GM18867 (cell line): ENCODE data around the gene FAF1.
A peak's percentile ranks its signal among the peaks of the same experiment; 100 is the strongest.
"Not testable (repeated sequence)": the region's sequence is repeated elsewhere in the genome, so short reads cannot be mapped to it uniquely, and the experiment has no call there.

ENCODE experiments used
- ATAC-seq: cut with Tn5 transposase; IDR thresholded peaks from one replicate; pipeline ENCODE4 v1.9.1; 2021; ENCODE audit warnings: mild to moderate bottlenecking, moderate library complexity; ENCODE audit not compliant: unreplicated experiment

Gene FAF1

GRCh38 chr1:50913954-50914353, 46.1 kb downstream of the FAF1 start:
- ATAC-seq = no peak

DNA sequence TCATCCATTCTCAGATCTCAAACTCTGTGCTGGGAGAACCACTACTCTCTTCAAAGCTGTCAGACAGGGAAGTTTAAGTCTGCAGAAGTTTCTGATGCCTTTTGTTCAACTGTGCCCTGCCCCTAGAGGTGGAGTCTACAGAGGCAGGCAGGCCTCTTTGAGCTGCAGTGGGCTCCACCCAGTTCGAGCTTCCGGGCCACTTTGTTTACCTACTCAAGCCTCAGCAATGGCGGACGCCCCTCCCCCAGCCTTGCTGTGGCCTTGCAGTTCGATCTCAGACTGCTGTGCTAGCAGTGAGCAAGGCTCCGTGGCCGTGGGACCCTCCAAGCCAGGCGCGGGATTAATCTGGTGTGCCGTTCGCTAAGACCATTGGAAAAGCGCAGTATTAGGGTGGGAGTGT, 49.7 kb downstream of the FAF1 start:
- not testable (repeated sequence) for ATAC-seq

DNA sequence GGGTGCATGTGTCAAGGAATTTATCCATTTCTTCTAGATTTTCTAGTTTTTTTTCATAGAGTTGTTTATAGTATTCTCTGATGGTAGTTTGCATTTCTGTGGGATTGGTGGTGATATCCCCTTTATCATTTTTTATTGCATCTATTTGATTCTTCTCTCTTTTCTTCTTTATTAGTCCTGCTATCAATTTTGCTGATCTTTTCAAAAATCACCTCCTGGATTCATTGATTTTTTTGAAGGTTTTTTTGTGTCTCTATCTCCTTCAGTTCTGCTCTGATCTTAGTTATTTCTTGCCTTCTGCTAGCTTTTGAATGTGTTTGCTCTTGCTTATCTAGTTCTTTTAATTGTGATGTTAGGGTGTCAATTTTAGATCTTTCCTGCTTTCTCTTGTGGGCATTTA, 52.5 kb downstream of the FAF1 start:
- not testable (repeated sequence) for ATAC-seq

DNA sequence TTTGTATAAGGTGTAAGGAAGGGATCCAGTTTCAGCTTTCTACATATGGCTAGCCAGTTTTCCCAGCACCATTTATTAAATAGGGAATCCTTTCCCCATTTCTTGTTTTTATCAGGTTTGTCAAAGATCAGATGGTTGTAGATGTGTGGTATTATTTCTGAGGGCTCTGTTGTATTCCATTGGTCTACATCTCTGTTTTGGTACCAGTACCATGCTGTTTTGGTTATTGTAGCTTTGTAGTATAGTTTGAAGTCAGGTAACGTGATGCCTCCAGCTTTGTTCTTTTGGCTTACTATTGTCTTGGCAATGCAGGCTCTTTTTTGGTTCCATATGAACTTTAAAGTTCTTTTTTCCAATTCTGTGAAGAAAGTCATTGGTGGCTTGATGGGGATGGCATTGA, 54.0 kb downstream of the FAF1 start:
- not testable (repeated sequence) for ATAC-seq

- no peak for ATAC-seq
Observed at GRCh38 chr1:50902419-50902818, 57.6 kb downstream of the FAF1 start.

DNA sequence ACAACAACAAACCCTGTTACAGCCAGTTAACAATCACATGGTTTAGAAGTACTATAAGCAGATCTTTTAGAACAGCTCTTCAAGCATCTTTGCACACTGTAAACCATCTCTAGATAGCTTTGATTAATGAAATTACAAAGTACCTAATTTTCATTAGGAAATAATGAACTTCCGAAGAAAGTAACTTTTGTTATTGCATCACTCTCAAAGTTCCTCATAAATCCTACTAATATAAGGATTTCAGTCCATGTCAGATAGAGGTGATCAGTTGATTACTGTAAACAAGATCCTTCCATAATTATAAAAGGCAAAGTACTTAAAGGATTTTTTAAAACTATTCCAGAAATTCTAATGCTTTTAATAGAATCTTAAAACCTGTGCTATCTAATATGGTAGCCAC, 58.2 kb downstream of the FAF1 start:
- no peak for ATAC-seq

DNA sequence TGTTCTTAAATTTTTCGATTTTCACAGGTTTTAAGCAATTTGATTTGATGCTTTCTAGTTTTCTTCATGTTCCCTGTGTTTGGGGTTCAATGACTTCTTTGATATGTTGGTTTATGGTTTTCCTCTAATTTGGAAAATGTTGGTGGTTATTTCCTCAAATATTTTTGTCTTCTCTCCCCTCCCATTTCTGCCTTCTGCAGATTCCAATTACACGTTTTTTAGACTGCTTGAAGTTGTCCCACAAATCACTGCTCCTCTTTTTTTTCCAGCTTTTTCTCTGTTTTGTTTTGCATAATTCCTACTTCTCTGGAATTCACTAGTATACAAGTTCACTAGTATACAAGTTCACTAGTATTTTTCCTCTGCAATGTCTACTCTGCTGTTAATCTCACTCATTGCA, 61.3 kb downstream of the FAF1 start:
- no peak for ATAC-seq

GRCh38 chr1:50894340-50894739, 65.7 kb downstream of the FAF1 start:
- ATAC-seq = no peak

DNA sequence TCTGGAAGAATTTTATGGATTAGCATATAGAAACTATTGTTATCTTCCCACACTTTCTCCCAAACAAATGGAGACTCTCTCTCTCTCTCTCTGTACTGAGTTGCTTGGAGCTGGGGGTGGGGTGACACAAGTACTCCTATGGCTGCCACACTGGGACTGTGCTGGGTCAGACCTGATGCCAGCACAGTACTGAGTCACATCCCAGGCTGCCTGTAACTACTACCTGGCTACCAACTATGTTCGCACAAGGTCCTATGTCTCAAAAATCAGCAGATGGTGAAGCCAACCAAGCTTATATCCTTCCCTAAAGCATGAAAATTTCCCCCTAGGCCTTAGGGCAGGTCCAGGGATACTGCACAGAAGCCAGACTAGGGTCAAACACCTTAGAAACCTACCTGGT, 66.6 kb downstream of the FAF1 start:
- no peak for ATAC-seq

GRCh38 chr1:50887555-50887954, 72.5 kb downstream of the FAF1 start:
- not testable (repeated sequence) for ATAC-seq

DNA sequence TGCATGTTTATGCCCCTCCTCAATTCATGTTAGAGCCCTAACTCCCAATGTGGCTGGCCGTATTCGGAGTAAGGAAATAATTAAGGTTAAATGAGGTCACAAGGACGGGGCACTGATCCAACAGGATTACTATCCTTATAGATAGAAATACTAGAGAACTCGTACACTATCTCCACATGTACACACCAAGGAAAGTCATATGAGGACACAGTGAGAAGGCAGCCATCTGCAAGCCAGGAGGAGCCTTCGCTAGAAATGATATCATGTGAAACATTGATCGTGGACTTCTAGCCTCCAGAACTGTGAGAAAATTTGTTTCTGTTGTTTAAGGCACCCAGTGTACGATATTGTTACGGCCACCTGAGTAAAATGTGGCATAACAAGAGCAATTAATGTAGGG, 79.7 kb downstream of the FAF1 start:
- ATAC-seq = no peak

DNA sequence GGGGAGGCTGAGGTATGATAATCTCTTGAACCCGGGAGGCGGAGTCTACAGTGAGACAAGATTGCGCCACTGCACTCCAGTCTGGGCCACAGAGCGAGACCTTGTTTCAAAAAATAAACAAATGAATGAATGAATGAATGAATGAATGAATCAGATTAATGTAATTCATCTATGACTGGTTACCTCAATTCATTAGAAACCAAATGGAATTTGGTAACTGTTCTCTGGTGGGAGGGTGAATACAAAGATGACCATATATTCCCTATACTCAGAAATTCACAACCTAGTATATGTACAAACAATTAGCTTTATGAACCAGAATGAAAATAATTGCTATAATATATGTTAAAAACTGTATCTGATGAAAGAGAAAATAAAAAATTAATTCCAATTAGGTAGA, 80.9 kb downstream of the FAF1 start:
- ATAC-seq = no peak

DNA sequence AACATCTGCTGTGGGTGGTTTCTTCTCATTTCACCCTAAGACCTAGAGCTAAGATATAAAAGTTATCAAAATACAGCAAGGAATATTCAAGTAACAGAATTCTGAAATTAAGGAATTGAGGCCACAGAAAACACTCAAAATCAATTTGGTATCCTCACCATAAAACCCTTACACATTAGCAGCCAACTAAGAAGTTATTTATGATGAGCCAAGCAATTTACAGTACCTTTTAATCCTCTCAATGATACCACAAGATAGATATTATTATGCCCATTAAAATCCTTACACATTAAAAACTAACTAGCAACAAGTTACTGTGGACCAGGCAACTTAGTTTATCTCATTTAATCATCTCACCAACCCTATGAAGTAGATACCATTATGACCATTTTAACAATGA, 81.6 kb downstream of the FAF1 start:
- ATAC-seq = no peak

- ATAC-seq = no peak
Observed at GRCh38 chr1:50877641-50878040, 82.4 kb downstream of the FAF1 start.

GRCh38 chr1:50873458-50874187, 86.4 kb downstream of the FAF1 start:
- ATAC-seq = peak; percentile 96

DNA sequence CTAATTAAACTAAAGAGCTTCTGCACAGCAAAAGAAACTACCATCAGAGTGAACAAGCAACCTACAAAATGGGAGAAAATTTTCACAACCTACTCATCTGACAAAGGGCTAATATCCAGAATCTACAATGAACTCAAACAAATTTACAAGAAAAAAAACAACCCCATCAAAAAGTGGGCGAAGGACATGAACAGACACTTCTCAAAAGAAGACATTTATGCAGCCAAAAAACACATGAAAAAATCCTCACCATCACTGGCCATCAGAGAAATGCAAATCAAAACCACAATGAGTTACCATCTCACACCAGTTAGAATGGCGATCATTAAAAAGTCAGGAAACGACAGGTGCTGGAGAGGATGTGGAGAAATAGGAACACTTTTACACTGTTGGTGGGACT, 95.2 kb downstream of the FAF1 start:
- ATAC-seq = not testable (repeated sequence)

DNA sequence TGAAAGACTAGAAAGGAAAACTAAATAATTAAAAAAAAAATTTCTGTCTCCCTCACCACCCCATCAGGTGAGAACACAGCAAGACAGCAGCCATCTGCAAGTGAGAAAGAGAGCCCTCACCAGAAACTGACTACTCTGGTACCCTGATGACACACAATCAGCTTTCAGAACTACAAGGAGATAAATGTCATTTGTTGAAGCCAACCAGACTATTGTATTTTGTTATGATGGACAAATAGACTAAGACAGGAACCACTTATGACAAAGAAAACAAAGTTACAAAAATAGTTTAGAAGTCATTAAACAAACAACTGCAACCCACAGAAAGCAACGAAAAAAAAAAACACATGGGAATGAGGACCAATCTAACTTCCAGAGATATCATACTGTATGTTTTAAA, 98.3 kb downstream of the FAF1 start:
- ATAC-seq = no peak

- ATAC-seq = no peak
Observed at GRCh38 chr1:50860702-50861101, 99.4 kb downstream of the FAF1 start.

GRCh38 chr1:50860256-50860655, 99.8 kb downstream of the FAF1 start:
- no peak for ATAC-seq

- no peak for ATAC-seq
Observed at GRCh38 chr1:50859657-50860056, 100.4 kb downstream of the FAF1 start.

GRCh38 chr1:50858761-50859160, 101.3 kb downstream of the FAF1 start:
- ATAC-seq = no peak

- ATAC-seq = no peak
Observed at GRCh38 chr1:50857702-50858101, 102.4 kb downstream of the FAF1 start.

DNA sequence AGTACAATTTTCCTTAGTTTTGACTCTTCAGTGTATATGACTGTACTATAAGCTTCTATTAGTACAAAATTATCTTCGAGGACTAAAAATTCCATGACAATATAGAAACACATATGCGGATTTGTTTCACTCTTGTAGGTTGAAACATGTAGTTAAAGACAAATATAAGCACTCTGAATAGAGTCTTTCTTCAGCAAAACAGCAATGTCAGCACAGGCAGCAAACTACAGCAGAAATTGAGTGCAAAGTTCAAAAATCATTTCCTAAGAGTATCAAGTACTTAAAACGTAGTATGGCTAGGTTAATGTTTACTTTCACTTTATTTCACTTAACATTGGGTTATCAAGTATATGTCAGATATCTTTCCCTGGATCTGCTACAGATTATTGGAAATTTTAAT, 106.7 kb downstream of the FAF1 start:
- ATAC-seq = no peak
